GM12872 (cell line): ENCODE data around the gene TOGARAM2.

Source experiments
- CTCF ChIP-seq: IDR thresholded peaks from 3 replicates; pipeline ENCODE4 v1.5.1; 2011; ENCODE audit warnings: low read depth, mild to moderate bottlenecking, low read length, moderate library complexity; ENCODE audit not compliant: insufficient read depth

The TOGARAM2 gene

GRCh38 chr2:29016504-29016903, 35.4 kb downstream of the TOGARAM2 start:
- no peak for TF ChIP-seq CTCF

- TF ChIP-seq CTCF = no peak
Observed at GRCh38 chr2:29017716-29018435, 36.8 kb downstream of the TOGARAM2 start.

GRCh38 chr2:29021886-29022285, 40.8 kb downstream of the TOGARAM2 start:
- TF ChIP-seq CTCF = no peak

GRCh38 chr2:29022679-29023078, 41.6 kb downstream of the TOGARAM2 start:
- TF ChIP-seq CTCF = no peak

GRCh38 chr2:29023188-29023587, 42.1 kb downstream of the TOGARAM2 start:
- no peak for TF ChIP-seq CTCF

- TF ChIP-seq CTCF = no peak
Observed at GRCh38 chr2:29024882-29025430, 43.9 kb downstream of the TOGARAM2 start.

- no peak for TF ChIP-seq CTCF
Observed at GRCh38 chr2:29025711-29026110, 44.6 kb downstream of the TOGARAM2 start.
